Frontal cortex (tissue), 4 donors: ENCODE data around the gene EIF2B4. TPM values are rescaled to one million over a fixed set of nuclear protein-coding genes. Genes with fewer than 3 reads are reported as not detected.
"Not testable (repeated sequence)": the region's sequence is repeated elsewhere in the genome, so short reads cannot be mapped to it uniquely, and the experiment has no call there.

Experiments used
- DNase-seq, 2 donors: peaks; one replicate each; pipeline ENCODE4 v3.0.0; 2012; ENCODE audit warnings: low spot score in 2 of 2
- FAIRE-seq: peaks from 2 replicates; lab custom pipeline; 2012; peaks lifted over from hg19 to GRCh38; lab: Jason Lieb, UNC
- total RNA-seq: library from RNA; depleted of rRNA; stranded (reverse); fragments of >200 nt; gene quantifications from one replicate; pipeline ENCODE4 v1.2.3, GENCODE V29; 2014
- donor health status: control.
- donor health status: control.
- donor health status: control.

The EIF2B4 gene
- total RNA-seq, 1 donor from 2014 or later: 16.7 TPM

DNA sequence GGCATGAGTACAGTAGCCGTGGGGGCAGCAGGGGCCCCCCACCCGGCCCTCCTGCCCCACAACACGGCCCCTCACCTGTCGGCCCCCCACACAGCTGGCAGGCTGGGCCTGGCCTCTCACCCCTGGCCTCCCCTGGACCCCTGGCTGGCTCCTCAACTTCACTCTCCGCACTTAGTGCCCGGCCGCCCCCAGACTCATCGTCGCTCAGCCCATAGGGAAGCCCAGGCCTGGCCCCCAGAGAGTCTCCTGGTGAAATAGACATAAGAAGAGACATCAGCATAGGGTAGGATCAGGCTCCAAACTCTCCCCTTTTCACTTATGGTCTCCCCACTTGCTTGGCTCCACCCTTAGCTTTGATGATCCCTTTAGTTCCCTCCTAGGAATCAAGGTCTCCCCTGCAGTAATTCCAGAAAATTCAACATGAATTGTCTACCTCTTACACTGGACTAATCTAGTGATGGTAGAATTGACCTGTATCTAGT, 8.7 kb upstream of the EIF2B4 start:
- no peak for DNase-seq
- FAIRE-seq: no peak

DNA sequence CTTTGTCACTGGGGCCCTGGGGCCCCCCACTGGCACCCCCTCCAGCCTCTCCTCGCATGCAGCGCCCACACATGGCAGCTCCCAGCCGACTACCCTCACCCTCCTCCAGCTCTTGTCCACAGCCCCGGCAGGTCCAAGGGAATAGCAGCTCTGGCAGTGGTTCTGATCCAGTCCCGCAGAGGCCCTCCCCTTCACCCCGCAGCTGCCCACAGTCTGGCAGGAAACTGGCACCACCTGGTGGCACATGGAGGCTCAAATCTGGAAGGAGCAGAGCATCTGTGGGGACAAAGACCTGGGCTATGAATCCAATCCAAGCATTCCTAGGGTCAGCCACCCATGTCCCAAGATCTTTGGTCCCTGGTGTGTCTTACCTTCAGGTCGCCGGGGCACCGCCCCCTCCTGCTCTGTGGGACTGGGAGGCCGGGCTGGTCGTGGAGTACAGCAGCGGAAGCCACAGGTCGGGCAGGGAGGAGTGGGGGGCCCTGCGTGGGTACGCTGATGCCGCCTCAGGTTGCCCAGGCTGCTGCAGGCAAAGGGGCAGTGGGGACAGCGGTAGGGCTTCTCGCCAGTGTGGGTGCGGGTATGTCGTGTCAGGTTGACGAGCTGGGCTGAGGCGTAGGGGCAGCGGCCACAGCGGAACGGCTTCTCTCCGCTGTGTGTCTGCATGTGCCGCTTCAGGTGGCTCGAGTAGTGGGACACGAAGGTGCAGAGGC, 8.1 kb upstream of the EIF2B4 start:
- DNase-seq (no peak), FAIRE-seq (no peak)

DNA sequence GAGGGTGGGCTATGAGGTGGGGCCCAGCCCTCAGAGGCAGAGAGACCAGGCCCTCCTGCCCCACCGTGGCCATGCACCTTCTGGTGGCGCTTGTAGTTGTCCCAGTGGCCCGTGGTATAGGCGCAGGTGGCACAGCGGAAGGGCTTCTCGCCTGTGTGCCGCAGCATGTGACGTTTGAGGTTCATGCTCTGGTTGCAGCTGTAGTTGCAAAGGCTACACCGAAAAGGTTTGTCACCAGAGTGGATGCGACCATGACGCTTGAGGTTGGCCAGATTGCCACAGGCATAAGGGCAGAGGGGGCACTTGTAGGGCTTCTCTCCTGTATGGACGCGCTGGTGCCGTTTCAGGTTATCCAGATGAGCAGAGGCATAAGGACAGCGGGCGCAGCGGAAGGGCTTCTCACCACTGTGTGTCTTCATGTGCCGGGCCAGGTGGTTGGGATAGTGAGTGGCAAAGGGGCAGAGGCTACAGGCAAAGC, 7.5 kb upstream of the EIF2B4 start:
- DNase-seq: no peak
- no peak for FAIRE-seq

DNA sequence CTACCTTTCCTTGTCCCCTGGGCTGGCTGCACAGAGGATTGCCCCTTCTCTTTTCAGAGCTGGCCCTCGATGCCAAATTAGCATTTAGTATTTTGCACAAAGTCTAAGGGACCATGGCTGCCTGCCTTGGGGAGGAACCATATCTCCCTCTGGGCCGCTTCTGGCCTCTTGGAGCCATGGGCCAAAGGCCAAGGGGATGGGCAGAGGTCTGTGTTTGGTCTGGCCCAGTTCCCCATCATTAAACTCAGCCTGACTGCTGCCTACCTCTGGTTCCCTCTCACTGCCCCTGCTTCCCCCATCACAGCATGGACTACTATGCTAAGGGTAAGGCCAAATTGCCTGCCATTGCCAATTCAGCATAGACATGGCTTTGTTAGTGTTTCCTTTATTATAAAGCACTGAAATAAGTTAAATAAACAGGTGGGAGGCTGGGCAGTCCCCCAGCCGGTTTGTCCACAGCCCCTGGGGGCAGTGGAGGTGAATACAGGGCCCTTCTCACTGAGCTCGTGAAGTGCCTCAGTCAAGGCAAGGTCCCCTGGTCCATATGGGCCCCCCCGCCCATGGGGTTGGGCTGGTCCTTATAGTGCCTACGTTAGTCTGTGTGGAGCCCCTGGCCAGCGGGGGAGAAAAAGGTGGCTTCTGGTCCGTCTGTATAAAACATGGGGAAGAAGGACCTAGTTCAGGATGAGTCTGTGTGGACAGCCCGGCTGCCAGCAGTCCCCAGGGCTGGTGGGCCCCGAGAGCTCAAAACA, 6.9 kb upstream of the EIF2B4 start:
- FAIRE-seq (no peak), DNase-seq (no peak)

DNA sequence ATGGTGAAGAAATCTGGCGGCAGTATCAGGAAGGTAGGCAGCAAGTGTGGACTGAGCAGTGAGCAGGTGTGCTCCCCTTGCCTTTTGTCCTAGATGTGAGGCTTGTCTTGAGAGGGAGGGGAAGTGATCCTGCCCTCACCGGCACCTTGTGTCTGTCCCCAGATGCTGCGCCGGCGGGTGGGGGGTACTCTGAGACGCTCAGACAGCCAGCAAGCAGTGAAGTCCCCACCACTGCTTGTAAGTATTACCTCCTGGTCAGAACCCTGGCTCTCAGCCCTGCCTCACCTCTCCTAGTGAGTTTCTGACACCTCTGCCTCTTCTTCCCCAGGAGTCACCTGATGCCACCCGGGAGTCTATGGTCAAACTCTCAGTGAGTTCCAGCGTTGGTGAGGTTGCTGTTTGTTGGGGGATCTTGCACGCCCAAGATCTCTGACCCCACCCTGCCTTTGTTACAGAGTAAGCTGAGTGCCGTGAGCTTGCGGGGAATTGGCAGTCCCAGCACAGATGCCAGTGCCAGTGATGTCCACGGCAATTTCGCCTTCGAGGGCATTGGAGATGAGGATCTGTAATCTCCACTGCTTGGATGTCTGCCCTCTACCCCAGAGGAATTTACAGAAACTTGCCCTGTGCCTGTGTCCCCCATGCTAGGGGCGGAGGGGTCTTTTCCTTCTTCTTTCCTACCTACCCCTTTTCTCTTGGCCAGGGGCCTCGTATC, 6.2 kb upstream of the EIF2B4 start:
- FAIRE-seq (no peak), DNase-seq (no peak)

DNA sequence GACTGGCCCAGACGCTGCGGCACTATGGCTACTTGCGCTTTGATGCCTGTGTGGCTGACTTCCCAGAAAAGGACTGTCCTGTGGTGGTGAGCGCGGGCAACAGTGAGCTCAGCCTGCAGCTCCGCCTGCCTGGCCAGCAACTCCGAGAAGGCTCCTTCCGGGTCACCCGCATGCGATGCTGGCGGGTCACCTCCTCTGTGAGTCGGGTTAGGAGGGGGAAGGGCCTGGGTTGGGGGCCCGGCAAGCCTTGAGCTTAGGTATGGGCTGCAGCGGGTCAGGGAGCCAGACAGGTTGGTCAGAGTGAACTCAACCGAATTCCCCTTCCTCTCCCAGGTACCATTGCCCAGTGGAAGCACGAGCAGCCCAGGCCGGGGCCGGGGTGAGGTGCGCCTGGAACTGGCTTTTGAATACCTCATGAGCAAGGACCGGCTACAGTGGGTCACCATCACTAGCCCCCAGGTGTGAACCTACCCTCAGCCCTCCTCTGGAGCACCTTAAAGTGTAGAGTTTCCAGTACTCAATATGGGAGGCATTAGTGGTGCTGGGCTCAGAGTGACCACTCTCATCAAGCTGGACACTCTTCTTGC, 5.5 kb upstream of the EIF2B4 start:
- no peak for DNase-seq
- FAIRE-seq: no peak

DNA sequence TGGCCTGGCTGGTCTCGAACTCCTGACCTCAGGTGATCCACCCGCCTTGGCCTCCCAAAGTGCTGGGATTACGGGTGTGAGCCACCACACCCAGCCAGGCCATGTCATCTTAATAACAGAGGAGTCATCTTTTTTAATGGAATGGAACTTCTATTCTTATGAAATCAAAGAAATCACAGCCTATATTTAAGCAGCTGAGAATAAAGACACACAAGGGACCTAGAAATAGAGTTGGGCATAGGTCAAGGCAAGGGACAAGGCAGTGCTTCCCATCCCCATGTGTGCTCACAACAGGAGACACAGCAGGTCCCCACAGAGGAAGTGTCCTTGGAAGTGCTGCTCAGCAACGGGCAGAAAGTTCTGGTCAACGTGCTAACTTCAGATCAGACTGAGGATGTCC, 3.4 kb upstream of the EIF2B4 start:
- FAIRE-seq: no peak
- no peak for DNase-seq

DNA sequence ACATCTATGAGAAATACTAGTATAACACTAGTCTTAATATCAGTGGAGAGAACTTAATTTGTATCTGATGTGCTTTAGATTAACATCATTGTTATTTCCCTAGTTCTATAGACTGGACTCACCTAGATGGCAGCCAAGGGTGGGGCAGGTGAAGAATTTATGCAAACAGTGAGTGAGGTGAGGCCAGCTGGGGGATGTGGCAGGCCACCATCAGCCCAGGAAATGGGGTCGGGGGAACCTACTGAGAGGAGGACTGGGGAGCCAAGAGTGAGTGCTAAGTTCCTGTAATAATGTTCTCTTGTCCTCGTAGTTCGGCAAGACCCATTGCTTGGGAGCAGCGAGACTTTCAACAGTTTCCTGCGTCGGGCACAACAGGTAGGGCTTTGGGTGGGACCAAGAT, 2.8 kb upstream of the EIF2B4 start:
- DNase-seq: no peak
- FAIRE-seq: no peak

DNA sequence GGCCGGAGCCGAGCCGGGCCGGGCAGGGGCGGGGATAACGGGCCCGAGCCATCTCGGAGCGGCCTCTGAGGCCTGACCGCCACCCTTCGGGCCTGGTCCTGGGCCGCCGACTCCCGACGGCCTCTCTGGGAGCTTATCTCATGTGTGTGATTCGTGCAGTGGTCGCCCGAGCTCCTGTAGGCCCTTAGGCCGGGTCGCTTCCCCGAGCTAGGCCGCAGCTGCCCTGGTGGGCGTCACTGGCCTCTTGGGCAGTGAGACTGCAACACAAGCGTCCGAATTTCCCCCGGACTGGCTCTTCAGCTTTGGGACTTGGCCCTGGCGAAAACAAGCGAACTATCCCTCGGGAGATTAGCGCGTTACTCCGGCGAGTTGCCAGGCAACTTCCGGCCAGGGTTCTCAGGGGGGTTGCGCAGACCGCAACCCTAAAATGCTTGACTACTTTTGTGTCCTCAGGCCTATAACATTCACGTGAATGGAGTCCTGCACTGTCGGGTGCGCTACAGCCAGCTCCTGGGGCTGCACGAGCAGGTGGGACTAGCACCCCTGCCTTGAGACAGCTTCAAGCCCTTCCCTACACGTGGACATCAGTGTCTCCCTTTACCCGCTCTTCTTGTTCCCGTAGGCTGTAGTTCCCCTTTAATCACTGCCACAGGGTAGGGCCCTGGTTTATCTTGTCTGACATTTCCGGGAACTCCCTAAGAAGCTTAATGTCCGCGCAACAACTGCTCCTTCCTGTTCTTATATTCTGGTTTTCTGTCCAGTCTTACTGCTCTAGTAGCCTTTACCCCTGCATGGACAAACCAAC, 880 bp upstream of the EIF2B4 start:
- no peak for DNase-seq
- FAIRE-seq: no peak

DNA sequence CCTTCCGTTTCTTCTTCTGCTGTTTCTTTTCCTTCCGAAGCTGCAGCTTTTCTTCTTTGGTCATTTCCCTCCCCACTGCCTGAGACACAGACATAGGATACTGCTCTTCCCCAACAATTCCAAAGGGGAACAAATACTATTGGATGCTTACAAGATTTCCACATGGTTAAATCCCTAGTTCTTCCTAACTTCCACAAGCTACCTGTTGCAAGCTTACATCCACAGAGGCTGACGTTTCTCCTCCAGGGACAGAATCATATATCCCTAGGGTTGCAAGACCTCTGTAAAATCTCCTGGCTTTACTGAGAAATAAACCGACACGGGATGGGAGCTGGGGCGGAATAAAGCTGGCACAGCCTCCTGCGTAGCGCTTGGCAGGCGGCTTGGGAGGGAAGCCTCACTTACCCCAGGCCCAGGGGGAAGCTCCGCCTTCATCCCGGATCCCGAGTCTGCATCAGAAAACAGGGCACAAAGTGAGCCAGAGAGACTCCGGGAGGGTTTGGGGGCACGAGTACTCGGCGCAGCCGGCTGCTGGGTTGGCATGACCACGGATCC, 590 bp downstream of the EIF2B4 start:
- peak; percentile 50 to 66 for DNase-seq
- FAIRE-seq: no peak

DNA sequence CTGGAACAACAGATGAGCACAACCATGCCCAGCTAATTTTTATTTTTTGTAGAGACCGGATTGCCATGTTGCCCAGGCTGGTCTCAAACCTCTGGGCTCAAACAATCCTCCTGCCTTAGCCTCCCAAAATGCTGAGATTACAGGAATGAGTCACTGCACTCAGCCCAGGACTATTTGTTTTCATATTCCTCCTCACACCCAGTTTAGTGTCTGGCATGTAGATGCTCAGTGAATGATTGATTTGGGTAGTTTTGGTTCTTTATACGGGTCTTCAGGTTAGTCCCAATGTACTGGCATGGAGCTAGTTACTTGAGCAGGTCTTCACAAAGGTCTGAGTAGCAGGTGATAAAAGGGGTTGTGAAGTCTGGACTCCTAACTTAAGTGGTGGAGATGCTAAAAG, 6.2 kb downstream of the EIF2B4 start:
- DNase-seq: no peak
- no peak for FAIRE-seq

DNA sequence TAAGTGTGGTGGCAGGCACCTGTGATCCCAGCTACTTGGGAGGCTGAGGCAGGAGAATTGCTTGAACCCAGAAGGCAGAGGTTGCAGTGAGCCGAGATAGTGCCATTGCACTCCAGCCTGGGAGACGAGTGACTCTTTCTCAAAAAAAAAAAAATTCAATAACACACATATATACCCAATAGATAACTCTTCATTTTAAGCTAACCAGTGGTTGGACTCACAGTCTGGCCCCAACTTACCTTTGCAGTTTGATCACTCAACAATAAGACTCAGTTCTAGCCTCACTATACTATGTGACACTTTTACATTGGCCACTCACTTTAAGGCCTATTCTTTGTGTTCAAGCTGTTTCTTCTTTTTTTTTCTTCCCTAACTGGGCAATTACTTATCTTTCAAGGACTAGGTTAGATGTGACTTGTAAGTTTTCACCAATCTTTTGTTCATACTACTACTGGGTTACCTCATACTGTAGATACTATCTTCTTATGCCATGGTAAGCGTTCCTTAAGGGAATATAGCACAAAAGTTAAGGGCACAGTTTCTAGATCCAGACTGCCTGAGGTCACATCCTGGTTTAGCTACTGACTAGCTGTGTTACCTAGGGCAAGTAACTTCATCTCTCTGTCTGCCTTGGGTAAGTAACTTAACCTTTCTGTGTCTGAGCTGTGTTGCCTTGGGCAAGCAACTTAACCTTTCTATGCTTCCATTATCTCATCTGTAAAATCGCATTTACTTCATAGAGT, 7.3 kb downstream of the EIF2B4 start:
- DNase-seq (no peak), FAIRE-seq (no peak)

DNA sequence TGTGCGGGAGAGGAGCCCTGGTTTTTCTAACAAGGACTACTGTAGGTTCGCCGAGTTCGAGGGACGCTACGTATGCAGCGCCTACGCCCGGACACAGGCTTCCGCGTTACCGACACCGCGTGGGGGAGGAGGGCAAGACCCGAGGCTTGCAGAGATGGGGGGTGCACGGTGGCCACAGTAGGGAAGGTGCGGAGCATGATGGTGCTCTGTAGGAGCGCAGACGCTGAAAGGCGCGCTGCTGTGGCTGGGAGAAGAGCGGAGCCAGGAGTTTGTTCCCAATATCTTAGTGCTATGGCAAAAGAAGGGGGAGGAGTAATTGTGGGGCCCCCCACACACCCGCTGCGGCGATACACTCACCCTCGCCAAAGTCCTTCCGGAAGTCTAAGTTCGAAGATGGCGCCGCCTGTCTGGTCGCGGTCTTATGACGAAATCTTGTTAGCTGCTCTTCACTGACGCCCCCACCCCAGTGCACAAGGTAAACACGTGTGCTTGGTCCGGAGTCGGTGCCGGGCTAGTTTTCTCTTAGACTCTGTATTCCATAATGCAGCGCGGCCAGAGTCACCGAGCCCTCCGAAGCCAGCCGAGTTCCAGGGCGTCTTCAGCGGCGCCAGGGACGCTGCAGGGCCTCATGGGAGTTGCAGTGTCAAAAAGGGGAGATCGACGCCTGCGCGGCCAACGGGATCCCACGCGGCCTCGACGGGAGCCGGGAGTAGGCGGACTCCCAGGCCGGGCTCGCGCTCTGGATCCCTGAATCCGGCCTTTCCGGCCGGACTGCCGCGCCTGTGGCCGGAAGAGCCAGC, 13.6 kb downstream of the EIF2B4 start, which contains the start of gene GTF3C2:
TSS of gene GTF3C2 (minus strand) at position 383 of the 800 bp plus-strand sequence. CDS start 13,210 bp downstream, outside the sequence.
- DNase-seq: peak; percentile 85 to 91
- no peak for FAIRE-seq

DNA sequence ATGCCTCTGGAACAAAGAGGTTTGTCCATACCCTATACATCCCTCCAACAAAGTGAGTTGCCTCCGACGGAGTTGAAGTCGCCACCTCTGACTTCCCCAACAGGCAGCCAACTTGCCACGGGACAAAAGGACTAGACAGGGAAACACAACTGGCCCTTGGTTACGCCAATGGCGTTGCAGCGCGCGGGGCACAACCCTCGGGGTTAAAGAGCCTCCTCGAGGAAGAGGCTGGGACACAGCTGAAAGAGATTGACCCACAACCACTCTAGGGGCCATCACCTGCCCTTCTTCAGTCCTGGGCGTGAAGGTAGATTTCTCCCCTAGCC, 14.1 kb downstream of the EIF2B4 start:
- no peak for FAIRE-seq
- no peak for DNase-seq

DNA sequence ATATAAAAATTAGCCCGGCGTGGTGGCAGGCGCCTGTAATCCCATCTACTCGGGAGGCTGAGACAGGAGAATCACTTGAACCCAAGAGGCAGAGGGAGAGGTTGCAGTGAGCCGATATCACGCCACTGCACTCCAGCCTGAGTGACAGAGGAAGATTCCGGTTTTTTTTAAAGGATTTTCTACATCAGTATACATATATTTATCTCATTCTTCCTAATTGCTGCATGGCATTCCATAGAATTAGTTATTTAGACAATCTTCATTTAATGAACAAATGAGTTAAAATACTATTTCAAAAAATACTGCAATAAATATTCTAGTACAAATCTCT, 15.6 kb downstream of the EIF2B4 start:
- FAIRE-seq (no peak), DNase-seq (no peak)

DNA sequence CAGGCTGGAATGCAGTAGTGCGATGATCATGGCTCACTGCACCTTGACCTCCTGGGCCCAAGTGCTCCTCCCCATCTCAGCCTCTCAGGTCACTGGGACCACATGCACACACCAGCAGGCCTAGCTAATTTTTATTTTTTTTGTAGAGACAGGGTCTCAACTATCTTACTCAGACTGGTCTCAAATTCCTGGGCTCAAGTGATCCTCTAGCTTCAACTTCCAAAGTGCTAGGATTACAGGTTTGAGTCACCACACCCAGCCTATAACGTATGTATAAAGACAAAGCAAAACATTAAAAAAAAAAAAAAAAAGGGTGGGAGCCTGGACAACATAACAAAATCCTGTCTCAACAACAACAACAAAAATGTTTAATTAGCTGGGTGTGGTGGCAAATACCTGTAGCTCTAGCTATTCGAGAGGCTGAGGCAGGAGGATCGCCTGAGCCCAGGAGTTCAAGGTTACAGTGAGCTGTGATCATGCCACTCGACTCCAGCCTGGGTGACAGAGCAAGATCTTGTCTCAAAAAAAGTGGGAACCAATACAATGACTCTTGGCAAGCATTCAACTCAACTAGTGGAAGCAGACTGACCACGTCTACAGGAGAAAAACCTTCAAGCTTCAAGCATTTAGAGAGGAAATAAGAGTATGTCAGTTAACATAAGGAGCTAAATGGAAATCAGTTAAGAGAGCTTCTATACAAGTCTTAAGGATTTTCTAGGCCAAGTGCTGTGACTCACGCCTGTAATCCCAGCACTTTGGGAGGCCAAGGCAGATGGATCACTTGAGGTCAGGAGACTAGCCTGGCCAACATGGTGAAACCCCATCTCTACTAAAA, 16.2 kb downstream of the EIF2B4 start:
- no peak for FAIRE-seq
- DNase-seq: no peak

DNA sequence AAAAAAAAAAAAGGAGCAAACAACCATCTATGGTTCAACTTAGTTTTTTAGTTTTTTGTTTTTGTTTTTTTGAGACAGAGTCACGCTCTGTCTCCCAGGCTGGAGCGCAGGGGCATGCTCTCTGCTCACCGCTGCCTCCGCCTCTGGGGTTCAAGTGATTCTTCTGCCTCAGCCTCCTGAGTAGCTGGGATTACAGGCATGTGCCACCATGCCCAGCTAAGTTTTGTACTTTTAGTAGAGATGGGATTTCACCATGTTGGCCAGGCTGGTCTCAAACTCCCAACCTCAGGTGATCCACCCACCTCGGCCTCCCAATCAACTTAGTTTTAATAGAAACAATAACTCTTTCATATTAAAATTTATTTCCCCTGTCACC, 16.8 kb downstream of the EIF2B4 start:
- not testable (repeated sequence) for FAIRE-seq, DNase-seq
